ENCODE data around the gene KTN1. TPM values are rescaled to one million over a fixed set of nuclear protein-coding genes. Genes with fewer than 3 reads are reported as not detected.

KTN1 gene
- total RNA-seq, 3 donors from 2014 or later = 142 to 215 (median 182) TPM

DNA sequence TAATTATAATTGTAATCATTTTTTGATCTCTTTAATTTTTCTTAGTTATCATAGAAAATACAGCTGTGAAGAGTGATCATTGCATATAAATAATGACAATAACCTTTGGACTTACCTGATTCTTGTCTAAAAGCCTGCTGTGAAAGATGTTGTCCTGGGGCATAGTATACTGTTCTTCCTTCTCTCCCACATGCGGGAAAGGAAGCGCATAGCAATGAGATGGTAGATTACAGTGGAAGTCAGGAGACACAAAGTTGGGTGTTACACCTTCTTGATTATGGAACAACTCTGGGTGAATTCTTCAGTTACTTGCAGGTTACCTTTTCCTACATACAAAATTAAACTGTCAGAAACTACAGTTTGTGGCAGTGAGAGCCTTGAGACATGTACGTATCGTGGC, 140.8 kb downstream of the KTN1 start:
- no peaks in the 10 kb centered on the region for H3K4me1 ChIP-seq
- intact Hi-C loops (cut with DNase I; ENCODE audit: low total_unique reads) = no loop called here
- H3K4me3 ChIP-seq = no peak overlapping the region
- TF ChIP-seq POLR2AphosphoS5 (IDR thresholded peaks at IDR 0.05) (no peak), POLR2A (IDR thresholded peaks at IDR 0.05) (no peak)
- TF ChIP-seq, protein P1, sequence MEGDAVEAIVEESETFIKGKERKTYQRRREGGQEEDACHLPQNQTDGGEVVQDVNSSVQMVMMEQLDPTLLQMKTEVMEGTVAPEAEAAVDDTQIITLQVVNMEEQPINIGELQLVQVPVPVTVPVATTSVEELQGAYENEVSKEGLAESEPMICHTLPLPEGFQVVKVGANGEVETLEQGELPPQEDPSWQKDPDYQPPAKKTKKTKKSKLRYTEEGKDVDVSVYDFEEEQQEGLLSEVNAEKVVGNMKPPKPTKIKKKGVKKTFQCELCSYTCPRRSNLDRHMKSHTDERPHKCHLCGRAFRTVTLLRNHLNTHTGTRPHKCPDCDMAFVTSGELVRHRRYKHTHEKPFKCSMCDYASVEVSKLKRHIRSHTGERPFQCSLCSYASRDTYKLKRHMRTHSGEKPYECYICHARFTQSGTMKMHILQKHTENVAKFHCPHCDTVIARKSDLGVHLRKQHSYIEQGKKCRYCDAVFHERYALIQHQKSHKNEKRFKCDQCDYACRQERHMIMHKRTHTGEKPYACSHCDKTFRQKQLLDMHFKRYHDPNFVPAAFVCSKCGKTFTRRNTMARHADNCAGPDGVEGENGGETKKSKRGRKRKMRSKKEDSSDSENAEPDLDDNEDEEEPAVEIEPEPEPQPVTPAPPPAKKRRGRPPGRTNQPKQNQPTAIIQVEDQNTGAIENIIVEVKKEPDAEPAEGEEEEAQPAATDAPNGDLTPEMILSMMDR (IDR thresholded peaks at IDR 0.05) = no peak
- no peaks in the 10 kb centered on the region for H3K36me3 ChIP-seq
- DNase-seq (ENCODE audit: low spot score in 2 of 2) = no peak
- no peak overlapping the region for H3K27ac ChIP-seq
- H3K9me3 ChIP-seq = no peaks in the 10 kb centered on the region
- no peaks in the 10 kb centered on the region for H3K27me3 ChIP-seq

DNA sequence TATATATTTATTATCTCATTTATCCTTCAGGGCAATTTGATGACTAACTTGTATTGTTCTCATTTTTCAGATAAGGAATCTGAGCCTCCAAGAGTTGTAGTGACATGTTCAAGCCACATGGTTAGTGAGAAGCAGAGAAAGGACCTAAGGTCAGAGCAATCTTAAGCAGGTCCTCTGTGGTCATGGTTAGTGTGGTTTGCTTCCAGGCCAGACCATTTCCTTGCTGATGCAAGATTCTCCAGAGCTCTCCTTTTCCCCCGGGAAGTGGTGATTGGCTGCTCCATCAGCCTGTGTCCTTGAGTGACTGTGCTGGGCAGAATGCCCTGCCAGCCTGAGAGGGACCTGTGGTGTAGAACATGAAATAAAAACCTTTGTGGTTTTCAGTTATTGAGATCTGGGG, 141.3 kb downstream of the KTN1 start:
- TF ChIP-seq POLR2A (IDR thresholded peaks at IDR 0.05) = no peak
- TF ChIP-seq POLR2AphosphoS5 (IDR thresholded peaks at IDR 0.05) = no peak
- TF ChIP-seq, protein P1 (IDR thresholded peaks at IDR 0.05) = no peak
- Histone ChIP-seq H3K36me3 (no peaks in the 10 kb centered on the region), H3K9me3 (no peaks in the 10 kb centered on the region), H3K27me3 (no peaks in the 10 kb centered on the region), H3K4me1 (no peaks in the 10 kb centered on the region), H3K27ac (no peak overlapping the region), H3K4me3 (no peak overlapping the region)
- no peak for DNase-seq (ENCODE audit: low spot score in 2 of 2)
- intact Hi-C loops (cut with DNase I; ENCODE audit: low total_unique reads) = no loop called here

DNA sequence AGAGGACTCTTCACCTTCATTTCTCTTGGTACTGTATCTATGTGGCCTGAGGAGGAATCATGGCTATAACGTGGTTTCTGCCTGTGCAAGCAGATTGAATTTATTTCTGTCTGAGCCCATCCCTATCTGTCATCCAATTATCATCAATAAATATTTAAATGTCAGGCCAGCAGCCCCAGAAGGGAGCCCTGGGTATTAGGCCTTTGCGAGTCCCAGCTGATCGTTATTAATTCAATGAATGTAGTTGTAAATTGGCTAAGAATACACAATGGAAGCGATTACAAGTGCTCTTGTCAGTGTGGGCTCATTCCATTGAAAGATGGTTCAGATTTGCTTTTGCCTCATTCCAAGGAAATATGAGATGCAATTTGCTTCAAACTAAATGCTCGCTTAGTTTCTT, 142.0 kb downstream of the KTN1 start:
- H3K4me1 ChIP-seq = no peaks in the 10 kb centered on the region
- H3K27ac ChIP-seq = no peak overlapping the region
- H3K36me3 ChIP-seq = no peaks in the 10 kb centered on the region
- DNase-seq (ENCODE audit: low spot score in 2 of 2) = no peak
- no peaks in the 10 kb centered on the region for H3K9me3 ChIP-seq
- no peak overlapping the region for H3K4me3 ChIP-seq
- intact Hi-C loops (cut with DNase I; ENCODE audit: low total_unique reads) = no loop called here
- H3K27me3 ChIP-seq = no peaks in the 10 kb centered on the region
- TF ChIP-seq POLR2AphosphoS5 (IDR thresholded peaks at IDR 0.05) (no peak), POLR2A (IDR thresholded peaks at IDR 0.05) (no peak)
- TF ChIP-seq, protein P1 (IDR thresholded peaks at IDR 0.05) = no peak

DNA sequence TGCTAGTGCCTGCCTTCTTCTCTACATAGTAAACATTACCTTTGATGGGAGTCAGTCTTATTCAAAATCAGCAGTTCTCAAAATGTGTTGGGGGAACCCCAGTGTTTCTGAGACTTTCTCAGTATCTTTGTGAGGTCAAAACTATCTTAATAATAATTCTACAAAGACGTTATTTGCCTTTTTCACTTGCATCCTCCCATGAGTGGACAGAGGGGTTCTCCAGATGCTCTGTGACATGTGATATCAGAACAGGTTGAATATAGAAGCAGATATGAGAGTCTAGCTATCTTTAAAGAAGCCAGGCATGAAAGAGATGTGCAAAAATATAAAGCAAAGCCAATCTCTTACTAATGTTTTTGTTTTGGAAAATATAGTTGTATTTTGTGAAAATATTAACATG, 144.7 kb downstream of the KTN1 start:
- no peak for DNase-seq (ENCODE audit: low spot score in 2 of 2)
- no peaks in the 10 kb centered on the region for H3K36me3 ChIP-seq
- H3K9me3 ChIP-seq = no peaks in the 10 kb centered on the region
- no peaks in the 10 kb centered on the region for H3K27me3 ChIP-seq
- TF ChIP-seq, protein P1 (IDR thresholded peaks at IDR 0.05) = no peak
- TF ChIP-seq POLR2AphosphoS5 (IDR thresholded peaks at IDR 0.05) = no peak
- TF ChIP-seq POLR2A (IDR thresholded peaks at IDR 0.05) = no peak
- no peak overlapping the region for H3K4me3 ChIP-seq
- intact Hi-C loops (cut with DNase I; ENCODE audit: low total_unique reads) = no loop called here
- no peak overlapping the region for H3K27ac ChIP-seq
- H3K4me1 ChIP-seq = no peaks in the 10 kb centered on the region

- no peak for TF ChIP-seq POLR2AphosphoS5 (IDR thresholded peaks at IDR 0.05)
- TF ChIP-seq POLR2A (IDR thresholded peaks at IDR 0.05) = no peak
- TF ChIP-seq, protein P1 (IDR thresholded peaks at IDR 0.05) = no peak
Observed at GRCh38 chr14:55730592-55731310, 150.7 kb downstream of the KTN1 start.

More at GRCh38 chr14:55730592-55731310, 150.7 kb downstream of the KTN1 start:
- H3K4me1 ChIP-seq = no peaks in the 10 kb centered on the region
- no peak overlapping the region for H3K27ac ChIP-seq
- DNase-seq (ENCODE audit: low spot score in 2 of 2) = no peak
- intact Hi-C loops (cut with DNase I; ENCODE audit: low total_unique reads) = no loop called here
- no peaks in the 10 kb centered on the region for H3K9me3 ChIP-seq
- H3K4me3 ChIP-seq = no peak overlapping the region
- no peaks in the 10 kb centered on the region for H3K36me3 ChIP-seq
- no peaks in the 10 kb centered on the region for H3K27me3 ChIP-seq

Measured in breast epithelium (tissue), 4 donors.